HepG2 (cell line): ENCODE data around the gene CD19. TPM values are rescaled to one million over a fixed set of nuclear protein-coding genes. Genes with fewer than 3 reads are reported as not detected.

Experiments
- HOXA9 ChIP-seq: sonication (generic); formaldehyde crosslinking; IDR thresholded peaks from 2 replicates; pipeline ENCODE4 v1.8.1; 2022; ENCODE audit warnings: missing genetic modification reagents, mild to moderate bottlenecking, moderate library complexity, borderline replicate concordance
- ISX ChIP-seq: sonication (generic); formaldehyde crosslinking; conservative IDR thresholded peaks from 2 replicates; pipeline ENCODE4 v1.5.0; 2020; ENCODE audit warnings: missing genetic modification reagents
- KLF13 ChIP-seq: sonication (generic); formaldehyde crosslinking; IDR thresholded peaks from 2 replicates; pipeline ENCODE4 v1.4.0; 2020; ENCODE audit warnings: mild to moderate bottlenecking, missing genetic modification reagents
- MYPOP ChIP-seq: sonication (generic); formaldehyde crosslinking; IDR thresholded peaks from 2 replicates; pipeline ENCODE4 v1.8.1; 2023; ENCODE audit warnings: mild to moderate bottlenecking, moderate library complexity, missing genetic modification reagents
- NFRKB ChIP-seq: fragments of 450-650 bp; IDR thresholded peaks from 2 replicates; pipeline ENCODE4 v1.6.1; 2017
- PBX2 ChIP-seq: IDR thresholded peaks from 2 replicates; pipeline ENCODE4 v1.6.1; 2016; ENCODE audit warnings: control low read depth
- POLR2AphosphoS5 ChIP-seq: IDR thresholded peaks from 2 replicates; pipeline ENCODE4 v1.6.1; 2012; ENCODE audit warnings: low read depth, low read length
- SATB2 ChIP-seq: sonication (generic); formaldehyde crosslinking; IDR thresholded peaks from 2 replicates; pipeline ENCODE4 v1.5.0; 2020; ENCODE audit warnings: missing genetic modification reagents
- SMARCE1 ChIP-seq: fragments of 450-650 bp; IDR thresholded peaks from 2 replicates; pipeline ENCODE4 v1.6.1; 2017; ENCODE audit warnings: borderline replicate concordance
- SMYD3 ChIP-seq: sonication (generic); formaldehyde crosslinking; IDR thresholded peaks from 2 replicates; pipeline ENCODE4 v1.8.1; 2023; ENCODE audit warnings: mild to moderate bottlenecking, missing genetic modification reagents
- SOX6 ChIP-seq, 2 experiments: fragments of 450-650 bp in 1 of 2; sonication (generic) in 1 of 2; formaldehyde crosslinking in 1 of 2; IDR thresholded peaks; 2 replicates each; pipeline versions ENCODE4 v1.4.0 to v1.6.1; 2017 to 2020; ENCODE audit warnings: antibody characterized with exemption in 1 of 2, mild to moderate bottlenecking in 1 of 2, missing genetic modification reagents in 1 of 2
- SUZ12 ChIP-seq: fragments of 150-350 bp; IDR thresholded peaks from 2 replicates; pipeline ENCODE4 v1.6.1; 2014; ENCODE audit warnings: low read depth, low read length
- TAF1 ChIP-seq: sonication (generic); formaldehyde crosslinking; IDR thresholded peaks from 2 replicates; pipeline ENCODE4 v1.4.0; 2020; ENCODE audit warnings: missing genetic modification reagents
- ZBTB49 ChIP-seq: sonication (generic); formaldehyde crosslinking; IDR thresholded peaks from 2 replicates; pipeline ENCODE4 v1.4.0; 2020; ENCODE audit warnings: missing genetic modification reagents, borderline replicate concordance
- ZFP41 ChIP-seq: sonication (generic); formaldehyde crosslinking; IDR thresholded peaks from 2 replicates; pipeline ENCODE4 v1.4.0; 2020; ENCODE audit warnings: mild to moderate bottlenecking, missing genetic modification reagents, borderline replicate concordance
- ZNF225 ChIP-seq: sonication (generic); formaldehyde crosslinking; IDR thresholded peaks from 2 replicates; pipeline ENCODE4 v1.4.0; 2020; ENCODE audit warnings: mild to moderate bottlenecking, missing genetic modification reagents
- ZNF264 ChIP-seq: sonication (generic); formaldehyde crosslinking; IDR thresholded peaks from 2 replicates; pipeline ENCODE4 v1.4.0; 2020; ENCODE audit warnings: missing genetic modification reagents
- ZNF552 ChIP-seq: sonication (generic); formaldehyde crosslinking; IDR thresholded peaks from 2 replicates; pipeline ENCODE4 v1.9.0; 2022; ENCODE audit warnings: missing genetic modification reagents, mild to moderate bottlenecking, borderline replicate concordance
- ZNF567 ChIP-seq: sonication (generic); formaldehyde crosslinking; IDR thresholded peaks from 2 replicates; pipeline ENCODE4 v1.8.1; 2023; ENCODE audit warnings: mild to moderate bottlenecking, missing genetic modification reagents, borderline replicate concordance
- ZNF672 ChIP-seq: sonication (generic); formaldehyde crosslinking; IDR thresholded peaks from 2 replicates; pipeline ENCODE4 v1.8.1; 2022; ENCODE audit warnings: missing genetic modification reagents
- ZNF7 ChIP-seq: IDR thresholded peaks from 2 replicates; pipeline ENCODE4 v1.6.1; 2016; ENCODE audit warnings: missing biosample characterization, missing genetic modification reagents
- ZNF746 ChIP-seq: sonication (generic); formaldehyde crosslinking; IDR thresholded peaks from 2 replicates; pipeline ENCODE4 v1.8.0; 2022; ENCODE audit warnings: mild to moderate bottlenecking, missing genetic modification reagents
- ZNF75D ChIP-seq: sonication (generic); formaldehyde crosslinking; IDR thresholded peaks from 2 replicates; pipeline ENCODE4 v1.8.1; 2023; ENCODE audit warnings: missing genetic modification reagents, mild to moderate bottlenecking, borderline replicate concordance
- ZNF773 ChIP-seq: sonication (generic); formaldehyde crosslinking; IDR thresholded peaks from 2 replicates; pipeline ENCODE4 v1.4.0; 2020; ENCODE audit warnings: missing genetic modification reagents, borderline replicate concordance
- ZNF777 ChIP-seq: sonication (generic); formaldehyde crosslinking; IDR thresholded peaks from 2 replicates; pipeline ENCODE4 v1.4.0; 2020; ENCODE audit warnings: missing genetic modification reagents
- polyA plus RNA-seq, 8 experiments: library from polyadenylated mRNA; depleted of rRNA in 3 of 8; stranded (reverse) in 7 of 8; unstranded in 1 of 8; fragments of >200 nt; fragmentation: Illumina TruSeq in 4 of 8; extraction: Trizol in 4 of 8; gene quantifications; 2 replicates each; pipeline versions ENCODE4 v1.2.1 to v1.2.3, GENCODE V29; 2011 to 2016; ENCODE audit warnings: low read depth in 4 of 8, missing spikeins in 1 of 8, mixed read lengths in 1 of 8; ENCODE audit not compliant: insufficient read depth in 1 of 8
- total RNA-seq, 5 experiments: library from RNA; depleted of rRNA; stranded (reverse); fragments of >200 nt; fragmentation: Illumina TruSeq; extraction: Trizol; gene quantifications; 2 replicates each; pipeline ENCODE4 v1.2.3, GENCODE V29; 2016; ENCODE audit warnings: low read depth in 1 of 5
- TF ChIP-seq, protein P1 (sequence below): sonication (generic); formaldehyde crosslinking; IDR thresholded peaks from 2 replicates; pipeline ENCODE4 v1.4.0; 2020; ENCODE audit warnings: mild to moderate bottlenecking, missing genetic modification reagents

CD19 gene
- total and polyA plus RNA-seq, 2 of the 13 experiments (the other 11 are each of a cell fraction or from before 2014, with no cell fraction given) = 0.55 to 1.1 TPM

DNA sequence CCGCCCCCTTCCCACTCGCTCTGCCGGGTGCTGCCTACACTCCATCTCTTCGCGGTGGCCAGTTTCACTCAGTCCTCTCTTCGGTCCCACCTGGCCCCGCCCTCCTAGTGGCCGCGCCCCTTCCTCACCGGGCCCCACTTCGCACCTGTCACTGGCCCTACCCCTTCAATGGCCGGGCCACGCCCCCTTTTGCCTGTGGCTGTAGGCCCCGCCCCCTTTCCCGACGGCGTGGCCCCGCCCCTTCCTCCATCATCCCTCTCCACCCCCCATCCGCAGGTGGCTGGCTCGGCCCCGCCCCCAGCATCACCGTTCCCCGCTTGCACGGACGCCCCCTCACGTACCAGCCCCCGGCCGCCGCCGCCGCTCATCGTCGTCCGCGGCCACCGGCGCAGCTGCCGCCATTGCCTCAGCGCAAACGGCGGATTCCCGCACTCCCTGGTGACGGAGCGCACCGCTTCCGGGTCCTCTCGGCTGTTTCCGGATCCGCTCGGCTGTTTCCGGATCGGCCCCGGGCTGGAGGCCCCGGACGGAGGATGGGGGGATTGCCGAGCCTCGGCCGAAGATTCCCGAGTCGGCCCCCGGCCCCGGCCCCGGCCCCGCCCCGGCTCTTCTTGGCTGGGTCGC is 6.9 kb upstream of the CD19 start, which contains the start of gene RABEP2 (continued):
- TF ChIP-seq ZBTB49 (CRISPR knock-in tag) (no peak), HOXA9 (CRISPR knock-in tag) (no peak), ZNF672 (no peak), TAF1 (CRISPR knock-in tag) (peak; percentile 17; the same call in 1 of the 2 replicates), MYPOP (CRISPR knock-in tag) (peak; percentile 79; the same call in 1 of the 2 replicates), ZNF777 (CRISPR knock-in tag) (peak; percentile 65; the same call in 1 of the 2 replicates), ISX (no peak), ZNF773 (CRISPR knock-in tag) (no peak), ZNF264 (no peak), SMARCE1 (no peak), ZNF552 (CRISPR knock-in tag) (no peak), ZNF75D (CRISPR knock-in tag) (no peak), SUZ12 (no peak), NFRKB (no peak), SATB2 (no peak), PBX2 (CRISPR knock-in tag) (no peak), POLR2AphosphoS5 (no peak), ZNF567 (CRISPR knock-in tag) (no peak), ZFP41 (no peak), ZNF746 (CRISPR knock-in tag) (no peak), SMYD3 (CRISPR knock-in tag) (no peak), ZNF225 (no peak; the same call in 1 of the 2 replicates), KLF13 (no peak), SOX6 (IDR thresholded peaks at IDR 0.05) (no peak), SOX6 (CRISPR knock-in tag; IDR thresholded peaks at IDR 0.05) (no peak; the same call in 1 of the 2 replicates), ZNF7 (CRISPR knock-in tag) (no peak)
- TF ChIP-seq, protein P1, sequence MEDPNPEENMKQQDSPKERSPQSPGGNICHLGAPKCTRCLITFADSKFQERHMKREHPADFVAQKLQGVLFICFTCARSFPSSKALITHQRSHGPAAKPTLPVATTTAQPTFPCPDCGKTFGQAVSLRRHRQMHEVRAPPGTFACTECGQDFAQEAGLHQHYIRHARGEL (CRISPR knock-in tag) = no peak
